GM21360 (cell line): ENCODE measurements around the gene GAA.

Source experiments
- ATAC-seq: cut with Tn5 transposase; IDR thresholded peaks from one replicate; pipeline ENCODE4 v1.9.1; 2021; ENCODE audit warnings: mild to moderate bottlenecking, moderate library complexity; ENCODE audit not compliant: unreplicated experiment

Gene GAA

GRCh38 chr17:80115159-80115558 is 13.8 kb downstream of the GAA start:
- no peak for ATAC-seq

GRCh38 chr17:80116276-80116920 is 15.0 kb downstream of the GAA start:
- no peak for ATAC-seq

GRCh38 chr17:80116921-80117380 is 15.6 kb downstream of the GAA start:
- ATAC-seq, result no peak

- ATAC-seq, result no peak
Observed at GRCh38 chr17:80117491-80118401, 16.4 kb downstream of the GAA start.

GRCh38 chr17:80118601-80119270 is 17.4 kb downstream of the GAA start:
- ATAC-seq, result no peak

- ATAC-seq, result no peak
Observed at GRCh38 chr17:80119271-80119791, 17.9 kb downstream of the GAA start.

GRCh38 chr17:80119839-80120238 is 18.5 kb downstream of the GAA start:
- ATAC-seq, result no peak

- no peak for ATAC-seq
Observed at GRCh38 chr17:80122026-80122575, 20.7 kb downstream of the GAA start.

GRCh38 chr17:80122926-80123505 is 21.6 kb downstream of the GAA start:
- ATAC-seq, result no peak

GRCh38 chr17:80123791-80124190 is 22.4 kb downstream of the GAA start:
- ATAC-seq, result no peak

- no peak for ATAC-seq
Observed at GRCh38 chr17:80124351-80124981, 23.1 kb downstream of the GAA start.

- no peak for ATAC-seq
Observed at GRCh38 chr17:80125656-80126448, 24.5 kb downstream of the GAA start.

GRCh38 chr17:80126449-80126715 is 25.0 kb downstream of the GAA start:
- no peak for ATAC-seq

GRCh38 chr17:80129006-80129565 is 27.7 kb downstream of the GAA start:
- ATAC-seq, result no peak

- no peak for ATAC-seq
Observed at GRCh38 chr17:80130992-80131391, 29.6 kb downstream of the GAA start.

GRCh38 chr17:80132906-80133625 is 31.7 kb downstream of the GAA start:
- no peak for ATAC-seq

- ATAC-seq, result no peak
Observed at GRCh38 chr17:80133626-80133970, 32.2 kb downstream of the GAA start.

GRCh38 chr17:80137131-80137530 is 35.8 kb downstream of the GAA start:
- ATAC-seq, result no peak
